Middle frontal gyrus (tissue), 1 donor: ENCODE data around the gene LRRK1.
"Not testable (repeated sequence)": the region's sequence is repeated elsewhere in the genome, so short reads cannot be mapped to it uniquely, and the experiment has no call there.

Experiments
- DNase-seq: peaks from one replicate; pipeline ENCODE4 v3.0.0-alpha.2; 2015; ENCODE audit warnings: low spot score; ENCODE audit errors: extremely low spot score

LRRK1 gene

GRCh38 chr15:101068523-101068960 is 149.4 kb downstream of the LRRK1 start:
- DNase-seq: no peak

- DNase-seq: no peak
These were observed 149.9 kb downstream of the LRRK1 start for GRCh38 chr15:101068961-101069653.

- no peak for DNase-seq
These were observed 150.5 kb downstream of the LRRK1 start for GRCh38 chr15:101069654-101069973.

GRCh38 chr15:101070024-101070423 is 150.9 kb downstream of the LRRK1 start:
- DNase-seq: no peak

GRCh38 chr15:101070502-101071273 is 151.5 kb downstream of the LRRK1 start:
- no peak for DNase-seq

GRCh38 chr15:101071651-101072050 is 152.5 kb downstream of the LRRK1 start:
- DNase-seq: no peak

- not testable (repeated sequence) for DNase-seq
These were observed 153.1 kb downstream of the LRRK1 start for GRCh38 chr15:101072235-101072634.

GRCh38 chr15:101077806-101078668 is 158.9 kb downstream of the LRRK1 start:
- DNase-seq: not testable (repeated sequence)

- DNase-seq: no peak
These were observed 159.6 kb downstream of the LRRK1 start for GRCh38 chr15:101078669-101079323.

GRCh38 chr15:101081900-101082299 is 162.7 kb downstream of the LRRK1 start:
- DNase-seq: no peak

GRCh38 chr15:101083336-101084045 is 164.3 kb downstream of the LRRK1 start:
- no peak for DNase-seq

- DNase-seq: no peak
These were observed 165.6 kb downstream of the LRRK1 start for GRCh38 chr15:101084801-101085200.

- DNase-seq: no peak
These were observed 166.1 kb downstream of the LRRK1 start for GRCh38 chr15:101085311-101085700.

- no peak for DNase-seq
These were observed 167.4 kb downstream of the LRRK1 start for GRCh38 chr15:101086394-101087171.

GRCh38 chr15:101087172-101087769 is 168.1 kb downstream of the LRRK1 start:
- no peak for DNase-seq

GRCh38 chr15:101088271-101088670 is 169.1 kb downstream of the LRRK1 start:
- no peak for DNase-seq

GRCh38 chr15:101088788-101089578 is 169.8 kb downstream of the LRRK1 start:
- DNase-seq: no peak

- DNase-seq: no peak
These were observed 170.6 kb downstream of the LRRK1 start for GRCh38 chr15:101089579-101090427.
